Stimulated activated CD4-positive, alpha-beta T cell treated with anti-CD3 and anti-CD28 coated beads, Interleukin-1b, Interleukin-23, amount 100 ng/mL, for 24 hours (primary cell): Measurements from ENCODE around the gene NOXRED1.
"Not testable (repeated sequence)": the region's sequence is repeated elsewhere in the genome, so short reads cannot be mapped to it uniquely, and the experiment has no call there.

Source experiments
- DNase-seq, 4 experiments: peaks; one replicate each; pipeline ENCODE4 v3.0.0-alpha.2; 2020; ENCODE audit warnings: low read depth in 4 of 4, low spot score in 1 of 4

The NOXRED1 gene, protein sequence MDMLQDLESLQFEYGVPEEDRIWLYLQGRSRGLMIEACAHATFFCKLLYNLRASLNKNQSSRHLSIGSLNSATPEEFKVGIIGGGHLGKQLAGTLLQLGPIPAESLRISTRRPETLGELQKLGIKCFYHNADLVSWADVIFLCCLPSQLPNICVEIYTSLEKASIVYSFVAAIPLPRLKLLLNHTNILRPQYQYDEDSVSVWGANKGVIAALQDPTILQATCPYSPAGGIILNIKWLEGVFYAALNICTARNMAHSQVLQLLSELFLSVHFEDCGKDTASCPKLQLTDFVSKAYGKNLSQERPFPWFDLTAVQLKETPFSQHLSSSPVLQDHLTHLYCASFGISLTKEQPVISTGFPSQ

DNA sequence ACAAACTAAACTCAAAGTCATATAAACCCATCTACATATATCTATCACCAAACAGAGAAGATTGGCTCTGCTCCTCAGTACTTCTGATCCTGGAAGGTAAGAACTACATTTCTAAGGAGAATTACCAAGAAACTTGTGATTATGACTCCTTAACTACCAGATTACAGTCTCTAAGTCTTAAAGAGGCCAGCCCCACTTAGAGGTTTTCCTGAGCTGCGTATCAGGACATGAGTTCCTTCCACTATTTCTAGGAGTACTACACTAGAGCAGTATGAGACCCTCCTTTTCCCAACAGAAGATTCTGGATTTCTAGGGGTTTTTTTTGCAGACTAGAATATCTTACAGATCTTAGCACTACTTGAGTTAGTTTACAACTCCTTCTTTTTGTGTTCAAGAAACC is at the start of gene NOXRED1:
Gene NOXRED1, minus strand, starts transcription at position 101 of the 400 bp plus-strand sequence. CDS start 634 bp downstream, outside the sequence.
- DNase-seq, result no peak

DNA sequence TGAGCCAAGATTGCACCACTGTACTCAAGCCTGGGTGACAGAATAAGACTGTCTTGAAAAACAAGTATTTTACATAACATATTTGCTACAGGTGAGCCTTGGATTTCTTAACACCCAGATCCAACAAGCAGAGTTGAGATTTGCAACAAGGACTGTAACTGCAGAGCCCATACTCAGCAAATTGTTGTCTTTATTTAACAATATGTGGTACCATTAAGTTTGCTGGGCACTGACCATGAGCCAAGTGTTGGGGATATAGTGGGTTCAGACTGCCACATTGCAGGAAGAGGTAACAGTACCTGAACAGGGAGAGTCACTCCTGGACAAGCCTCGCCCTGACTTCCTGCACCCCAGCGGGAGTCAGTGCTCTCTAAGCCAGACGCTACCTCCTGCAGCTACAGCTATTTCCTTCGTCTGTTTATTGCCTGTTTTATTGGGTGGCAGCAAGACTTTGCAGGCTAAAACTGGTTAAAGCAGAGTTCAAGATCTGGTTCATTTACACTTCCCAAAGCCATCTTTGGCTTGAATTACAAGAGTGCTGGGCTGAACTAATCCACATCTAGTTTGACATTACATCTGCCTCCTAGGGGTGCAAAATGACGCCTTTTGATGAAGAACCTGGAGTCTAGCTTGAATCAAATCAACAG is 47.0 kb upstream of the NOXRED1 start:
- no peak for DNase-seq

DNA sequence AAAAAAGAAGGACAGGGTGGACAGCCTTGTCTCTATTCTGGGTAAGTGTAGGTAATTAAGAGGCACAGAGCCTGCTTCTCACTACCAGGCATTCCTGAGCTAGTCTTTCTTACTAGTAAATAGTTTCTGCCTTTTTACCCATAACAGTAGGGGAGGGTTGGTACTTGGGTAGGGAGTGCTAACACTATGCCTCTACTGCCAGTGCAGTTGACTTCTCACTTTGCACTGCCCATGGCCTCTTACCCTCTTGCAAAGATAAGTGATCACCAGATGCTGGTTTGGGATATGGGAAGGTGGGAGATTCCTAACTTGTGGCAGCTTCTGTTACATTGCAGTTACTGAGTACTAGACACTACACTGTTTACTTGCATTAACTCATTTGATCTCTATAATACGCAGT is 46.2 kb upstream of the NOXRED1 start:
- no peak for DNase-seq

DNA sequence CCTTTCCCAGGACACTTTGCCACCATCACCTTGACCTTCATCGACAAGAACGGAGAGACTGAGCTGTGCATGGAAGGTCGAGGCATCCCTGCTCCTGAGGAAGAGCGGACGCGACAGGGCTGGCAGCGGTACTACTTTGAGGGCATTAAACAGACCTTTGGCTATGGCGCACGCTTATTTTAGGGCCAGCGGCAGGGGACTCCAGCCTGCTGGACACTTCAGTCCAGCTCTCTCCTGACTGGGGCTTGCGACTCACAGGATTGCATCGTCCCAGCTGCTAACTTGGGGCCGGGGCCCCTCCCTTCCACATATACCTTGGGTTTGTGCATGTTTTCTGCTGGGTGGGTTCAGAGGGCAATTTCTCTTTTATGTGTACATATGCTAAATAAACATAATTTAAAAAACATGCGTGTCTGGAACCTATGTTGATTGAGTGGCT is 45.8 kb upstream of the NOXRED1 start:
- DNase-seq, result no peak

DNA sequence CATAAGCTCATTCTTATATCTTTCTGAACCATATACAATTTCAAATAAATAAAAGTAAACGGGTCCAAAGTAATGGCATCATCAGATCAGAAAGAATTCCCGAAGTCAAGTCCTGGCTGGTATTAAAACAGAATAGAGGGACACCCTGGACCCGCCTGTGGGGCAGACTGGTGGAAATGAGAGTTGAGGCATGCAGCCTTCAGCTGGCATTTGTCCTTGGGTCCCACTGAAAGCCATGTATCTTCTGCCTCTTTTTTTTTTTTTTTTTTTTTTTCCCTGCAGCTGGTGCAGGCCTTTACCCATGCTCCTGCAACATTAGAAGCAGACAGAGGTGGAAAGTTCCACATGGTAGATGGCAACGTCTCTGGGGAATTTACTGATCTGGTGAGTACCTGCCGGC is 44.5 kb upstream of the NOXRED1 start:
- no peak for DNase-seq

DNA sequence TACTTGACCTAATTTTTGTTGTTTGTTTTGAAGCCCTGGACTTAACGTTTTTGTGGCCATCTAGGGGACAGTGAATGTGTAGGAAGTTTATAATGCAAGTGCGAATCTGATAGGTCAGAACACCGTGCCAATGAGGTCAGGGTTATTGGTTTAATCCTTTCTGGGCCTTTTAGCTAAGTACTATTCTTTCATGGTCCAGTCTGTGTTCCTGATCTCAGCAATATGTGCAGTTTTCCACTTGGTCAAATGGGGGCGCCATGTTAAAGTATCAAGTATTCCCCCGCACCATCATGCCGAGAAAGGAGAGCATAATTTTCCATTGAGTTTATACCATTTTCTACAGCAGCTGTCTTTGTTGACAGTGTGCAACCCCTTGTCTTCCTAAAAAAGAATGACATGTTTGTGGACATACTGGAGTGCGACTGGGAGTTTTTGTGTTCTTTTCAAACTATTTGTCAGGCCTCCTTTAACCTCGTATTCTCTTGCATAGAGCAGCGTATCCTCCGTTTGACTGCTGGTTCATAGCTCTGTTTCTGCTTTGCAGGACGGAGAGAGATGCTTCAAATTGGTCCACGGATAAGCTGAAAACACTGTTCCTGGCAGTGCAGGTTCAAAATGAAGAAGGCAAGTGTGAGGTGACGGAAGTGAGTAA is 35.9 kb upstream of the NOXRED1 start:
- DNase-seq, result peak; percentile 38 to 53 (median 42)

DNA sequence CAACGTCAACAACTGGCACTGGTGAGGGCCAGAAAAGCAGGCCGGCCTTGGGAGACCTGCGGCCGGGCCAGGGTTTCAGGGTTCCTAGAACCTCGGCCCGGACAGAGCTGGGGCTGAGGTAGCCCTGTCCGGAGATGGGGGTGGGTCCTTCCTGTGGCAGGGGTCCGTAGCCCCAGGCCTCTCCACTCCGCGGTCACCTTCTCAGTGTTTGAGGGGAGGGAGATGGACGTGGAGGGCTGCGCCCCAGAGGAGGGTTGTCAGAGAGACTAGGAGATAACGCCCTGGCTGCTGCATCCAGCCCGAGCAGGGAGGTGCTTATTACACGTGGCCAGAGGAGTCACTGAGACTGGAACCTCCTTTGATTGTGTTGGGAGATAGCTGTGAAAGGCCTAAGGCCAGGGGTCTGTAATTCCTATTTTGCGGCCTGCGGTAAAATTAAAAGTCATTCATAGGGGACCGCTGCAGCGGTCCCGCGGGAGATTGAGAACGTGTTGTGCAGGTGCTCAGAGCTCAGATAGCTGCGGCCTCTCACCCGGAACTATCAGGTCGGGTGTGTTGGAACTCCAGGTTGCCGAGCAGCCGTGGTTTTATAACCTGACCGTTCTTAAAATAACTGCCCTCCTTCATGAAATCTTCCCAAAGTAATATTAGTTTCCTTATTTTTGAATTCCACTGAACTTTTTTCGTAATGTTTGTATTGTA is 35.1 kb upstream of the NOXRED1 start:
- peak in 2 of 4 experiments; percentile 13 to 14 for DNase-seq

DNA sequence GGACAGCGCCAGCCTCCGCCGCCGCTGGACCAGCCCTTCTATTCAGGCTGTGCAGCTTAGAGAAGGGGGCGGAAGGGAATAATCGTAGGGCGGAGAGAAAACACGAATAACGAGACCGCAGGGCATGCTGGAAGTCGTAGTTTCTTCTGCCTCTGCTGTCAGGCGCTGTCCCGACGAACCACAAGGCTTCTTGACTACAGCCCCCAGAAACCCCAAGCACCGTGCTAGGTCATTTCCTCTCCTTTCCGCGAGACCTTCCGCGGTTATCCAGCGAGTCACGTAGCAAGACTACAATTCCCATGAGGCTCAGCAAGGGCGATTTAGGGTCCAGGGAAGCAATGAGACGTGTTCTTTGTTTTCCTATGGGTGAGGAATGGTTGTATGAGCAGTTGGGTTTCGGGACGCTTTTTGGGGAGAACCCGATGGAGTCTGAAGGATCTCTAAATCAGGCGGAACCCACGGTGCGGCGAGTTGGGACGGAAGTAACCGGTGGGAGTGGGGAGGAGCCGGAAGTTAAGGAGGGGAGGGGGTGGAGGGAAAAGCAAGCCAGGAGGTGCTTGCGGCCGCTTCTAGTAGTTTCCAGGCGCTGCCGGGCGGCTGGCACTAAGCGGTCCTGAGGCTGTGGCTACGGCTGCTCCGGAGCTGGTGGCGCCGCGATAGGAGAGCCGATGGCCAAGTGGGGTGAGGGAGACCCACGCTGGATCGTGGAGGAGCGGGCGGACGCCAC is 34.4 kb upstream of the NOXRED1 start, which contains the start of the genes AHSA1 and VIPAS39:
Gene AHSA1, plus strand, starts transcription at position 572 of the 727 bp plus-strand sequence. Its CDS starts 97 bp downstream, at position 669.
Gene VIPAS39, minus strand, starts transcription at position 80 of the 727 bp plus-strand sequence. CDS start 3,499 bp downstream, outside the sequence.
- DNase-seq, result peak; percentile 63 to 90 (median 80)

DNA sequence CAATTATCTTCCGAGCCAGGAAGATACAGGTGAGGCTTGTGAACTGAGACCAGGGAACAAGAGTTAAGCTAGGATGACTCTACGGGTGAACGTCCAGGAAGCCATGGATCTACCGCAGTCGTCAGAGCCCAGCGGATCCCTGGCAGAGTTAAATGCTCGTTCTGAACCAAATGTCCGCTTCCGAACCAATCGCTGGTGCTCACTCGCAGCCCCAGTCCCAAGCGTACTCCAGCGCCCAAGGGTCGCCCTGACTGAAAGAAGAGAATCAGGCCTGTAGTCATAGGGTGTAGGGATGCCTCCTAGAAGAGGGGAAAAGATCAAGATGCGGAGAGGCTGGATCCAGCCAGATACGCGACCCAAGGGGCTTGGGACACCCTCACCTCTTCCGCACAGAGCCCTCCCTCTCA is 33.8 kb upstream of the NOXRED1 start:
- DNase-seq, result no peak

DNA sequence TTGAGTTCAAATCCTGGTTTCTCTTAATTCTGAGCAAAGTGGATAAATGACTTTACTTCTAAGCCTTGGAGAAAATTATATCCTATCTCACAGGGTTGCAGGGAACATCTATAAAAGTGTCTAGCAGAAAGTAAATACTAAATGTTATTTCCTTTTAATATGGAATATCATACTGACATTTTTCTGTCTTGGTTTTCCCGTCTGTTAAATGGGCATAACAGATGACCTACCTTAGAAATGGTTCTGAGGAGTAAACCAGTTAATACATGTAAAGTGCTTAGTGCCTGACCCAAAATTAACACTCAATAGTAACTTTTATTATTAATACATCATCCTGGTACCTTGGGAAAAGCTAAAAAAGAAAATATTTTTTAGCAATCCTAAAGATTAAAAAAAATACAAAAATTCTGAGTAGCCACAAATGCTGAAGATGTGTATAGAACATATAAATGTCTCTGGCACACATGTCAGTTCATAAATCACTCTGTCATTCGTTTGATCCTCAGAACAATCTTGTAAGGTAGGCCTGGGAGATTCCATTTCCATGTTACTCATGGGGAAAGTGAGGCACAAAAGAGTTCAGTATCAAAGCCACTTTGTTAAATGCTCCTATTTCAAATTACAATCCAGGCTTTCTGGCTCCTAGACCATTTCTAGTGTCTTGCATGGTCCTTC is 32.8 kb upstream of the NOXRED1 start:
- DNase-seq, result no peak

DNA sequence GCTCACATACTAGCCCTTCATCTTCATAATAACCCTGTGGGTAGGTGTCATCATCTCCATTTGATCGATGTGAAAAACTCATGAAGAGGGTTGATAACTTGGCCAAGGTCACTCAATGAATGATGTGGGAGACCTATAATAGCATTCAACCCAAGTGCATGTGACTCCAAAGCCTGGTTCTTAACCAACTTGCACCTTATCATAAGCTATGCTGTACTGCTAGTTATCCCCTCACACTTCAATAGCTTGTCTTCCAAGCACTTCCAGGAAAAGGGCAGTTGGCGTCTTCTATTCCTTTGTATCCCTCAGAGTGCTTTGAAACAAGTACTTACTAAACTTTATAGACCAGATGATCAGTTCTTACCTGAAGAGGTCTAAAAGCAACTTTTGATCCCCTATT is 18.9 kb upstream of the NOXRED1 start:
- DNase-seq, result no peak

DNA sequence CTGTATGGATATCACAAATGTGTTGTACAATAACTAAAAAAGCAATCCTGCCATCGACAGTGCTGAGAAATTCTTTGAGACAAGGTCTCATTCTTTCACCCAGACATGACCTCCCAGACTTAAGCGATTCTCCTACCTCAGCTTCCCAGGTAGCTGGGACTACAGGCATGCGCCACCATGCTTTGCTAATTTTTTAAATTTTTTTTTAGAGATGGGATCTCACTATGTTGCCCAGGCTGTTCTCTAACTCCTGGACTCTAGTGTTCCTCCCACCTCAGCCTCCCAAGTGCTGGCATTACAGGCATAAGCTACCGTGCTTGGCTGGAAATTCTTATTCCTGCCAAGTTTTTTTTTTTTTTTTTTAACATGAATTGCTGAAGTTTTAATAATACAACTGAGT is 16.5 kb upstream of the NOXRED1 start:
- DNase-seq, result no peak

DNA sequence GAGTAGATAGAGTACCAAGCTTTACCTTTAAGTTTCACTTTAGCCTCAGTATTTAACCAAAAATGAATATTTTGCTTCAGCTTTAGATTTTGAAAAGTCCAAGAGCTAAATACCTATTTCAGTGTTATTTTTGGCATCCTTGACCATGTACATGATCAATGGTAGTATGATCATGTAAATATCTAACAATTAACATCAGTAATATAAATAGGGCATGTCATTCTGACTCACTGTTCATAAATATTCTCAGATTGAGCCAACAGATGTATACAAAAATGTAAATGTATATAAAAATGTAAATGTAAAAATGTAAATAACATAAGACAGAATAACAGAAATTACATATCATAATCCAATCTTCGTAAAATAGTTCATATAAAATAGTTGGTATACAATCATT is 15.3 kb upstream of the NOXRED1 start:
- no peak for DNase-seq

DNA sequence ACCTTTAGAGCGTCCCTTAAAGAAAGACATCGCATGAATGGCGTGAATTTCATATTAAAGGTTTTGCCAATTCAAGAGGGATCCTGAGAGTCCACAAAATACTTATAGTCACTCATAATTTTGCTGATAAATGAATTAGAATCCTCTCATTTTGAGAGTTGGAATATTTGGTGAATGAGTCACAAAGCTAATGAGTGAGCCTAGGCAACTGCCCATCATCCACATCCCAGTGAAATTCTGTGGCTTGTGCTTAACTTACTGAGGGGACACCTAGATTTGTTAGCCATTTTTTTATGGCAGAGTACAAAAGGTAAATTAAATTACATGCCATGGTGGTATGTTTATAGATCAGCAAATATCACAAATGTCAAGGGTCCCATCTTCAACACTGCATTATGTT is 12.7 kb upstream of the NOXRED1 start:
- DNase-seq, result no peak

DNA sequence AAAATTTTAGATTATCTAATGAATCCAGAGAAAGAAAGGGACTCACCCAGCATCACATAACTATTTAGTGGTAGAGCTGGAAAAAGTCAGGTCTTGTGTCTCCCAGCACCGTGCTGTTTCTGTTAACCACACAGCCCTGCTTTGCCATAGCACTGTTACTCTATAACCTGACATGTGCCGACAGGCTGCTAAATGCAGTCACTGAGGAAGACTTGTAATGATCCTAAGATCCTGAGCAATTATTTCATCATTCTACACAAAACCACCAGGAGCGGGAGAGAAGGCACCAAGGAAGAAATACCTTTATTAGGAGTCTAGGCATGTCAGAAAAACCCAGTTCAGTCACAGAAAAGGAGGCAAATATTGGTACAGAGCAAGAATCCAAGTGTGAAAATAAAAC is 3.1 kb upstream of the NOXRED1 start:
- no peak for DNase-seq

DNA sequence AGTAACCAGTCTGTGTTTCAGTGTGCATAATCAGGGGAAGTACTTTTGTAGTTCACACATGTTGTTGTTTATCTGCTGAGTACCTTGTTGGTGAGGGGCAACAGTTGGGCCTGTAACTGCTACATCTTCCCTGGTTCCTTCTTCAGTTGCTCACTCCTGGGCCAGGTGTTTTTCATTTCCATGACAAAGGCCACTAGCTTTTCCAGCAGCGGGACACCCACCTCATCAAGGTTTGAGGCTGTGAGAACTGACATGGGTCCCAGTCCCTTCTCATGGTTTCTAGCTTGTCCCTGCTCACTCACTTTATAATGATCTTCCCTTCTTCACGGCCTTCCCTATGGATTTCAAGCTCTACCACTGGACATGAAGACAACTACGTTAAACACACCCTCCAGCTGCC is 1.5 kb upstream of the NOXRED1 start:
- DNase-seq, result no peak

DNA sequence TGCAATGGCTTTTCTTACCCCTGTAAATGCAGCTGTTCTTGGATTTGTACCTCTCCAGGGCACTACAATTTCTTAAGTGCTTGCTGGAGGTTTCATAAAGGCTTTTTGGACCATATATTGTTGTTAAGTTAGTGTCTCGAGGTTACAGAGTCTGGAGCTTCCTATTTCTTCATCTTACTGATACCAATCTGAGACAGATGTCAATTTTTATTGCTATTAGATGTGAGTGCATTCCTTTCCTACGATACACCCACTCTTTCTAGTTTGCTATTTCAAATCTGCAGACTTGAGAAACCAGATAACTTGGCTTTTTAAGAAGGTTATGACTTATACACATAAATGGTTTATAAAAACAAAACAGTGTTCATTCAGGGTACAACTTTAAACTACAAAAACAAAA is 2.1 kb downstream of the NOXRED1 start:
- no peak for DNase-seq

DNA sequence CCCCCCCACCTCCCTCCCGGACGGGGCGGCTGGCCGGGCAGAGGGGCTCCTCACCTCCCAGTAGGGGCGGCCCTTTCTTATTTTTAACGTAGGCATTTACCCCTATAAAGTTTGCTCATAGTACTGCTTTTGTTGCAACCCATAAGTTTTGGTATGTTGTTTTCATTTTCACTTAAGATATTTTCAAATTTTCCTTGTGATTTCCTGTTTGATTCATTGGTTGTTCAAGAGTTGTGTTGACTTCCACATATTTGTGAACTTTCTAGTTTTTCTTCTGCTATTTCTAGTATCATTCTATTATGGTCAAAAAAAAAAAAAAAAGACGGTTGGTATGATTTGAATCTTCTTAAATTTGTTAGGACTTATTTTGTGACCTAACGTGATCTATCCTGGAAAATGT is 6.5 kb downstream of the NOXRED1 start:
- DNase-seq, result no peak

DNA sequence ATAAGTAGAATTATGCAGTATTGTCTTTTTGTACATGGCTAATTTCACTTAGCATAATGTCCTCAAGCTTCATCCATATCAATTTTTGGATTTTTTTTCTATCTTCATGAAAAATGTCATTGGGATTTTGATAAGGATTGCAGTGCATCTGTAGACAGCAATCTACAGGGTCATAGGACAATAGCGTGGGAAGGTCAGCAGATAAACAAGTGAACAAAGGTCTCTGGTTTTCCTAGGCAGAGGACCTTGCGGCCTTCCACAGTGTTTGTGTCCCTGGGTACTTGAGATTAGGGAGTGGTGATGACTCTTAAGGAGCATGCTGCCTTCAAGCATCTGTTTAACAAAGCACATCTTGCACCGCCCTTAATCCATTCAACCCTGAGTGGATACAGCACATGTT is 7.2 kb downstream of the NOXRED1 start:
- DNase-seq, result not testable (repeated sequence)

DNA sequence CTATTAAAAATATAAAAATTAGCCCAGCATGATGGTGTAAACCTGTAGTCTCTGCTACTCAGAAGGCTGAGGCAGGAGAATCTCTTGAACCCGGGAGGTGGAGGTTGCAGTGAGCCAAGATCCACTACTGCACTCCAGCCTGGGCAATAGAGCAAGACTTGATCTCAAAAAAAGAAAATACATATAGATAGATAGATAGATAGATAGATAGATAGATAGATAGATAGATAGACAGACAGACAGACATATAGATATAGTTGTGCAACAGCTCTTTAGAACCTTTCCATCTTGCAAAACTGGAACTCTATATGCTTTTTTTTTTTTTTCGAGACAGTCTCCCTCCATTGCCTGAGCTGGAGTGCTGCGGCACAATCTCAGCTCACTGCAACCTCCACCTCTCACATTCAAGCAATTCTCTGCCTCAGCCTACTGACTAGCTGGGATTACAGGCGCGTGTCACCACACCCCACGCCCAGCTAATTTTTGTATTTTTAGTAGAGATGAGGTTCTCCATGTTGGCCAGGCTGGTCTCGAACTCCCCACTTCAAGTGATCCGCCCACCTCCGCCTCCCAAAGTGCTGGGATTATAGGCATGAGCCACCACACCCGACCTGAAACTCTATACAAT is 7.8 kb downstream of the NOXRED1 start:
- DNase-seq, result not testable (repeated sequence)
